GM12801 (cell line): ENCODE results near the gene COPRS.

Experiments used
- CTCF ChIP-seq: IDR thresholded peaks from one replicate; pipeline ENCODE4 v1.5.1; 2011; ENCODE audit warnings: control low read depth; ENCODE audit not compliant: insufficient read length; ENCODE audit errors: extremely low read depth

Gene COPRS

GRCh38 chr17:31843070-31843745, 15.8 kb downstream of the COPRS start:
- no peak for TF ChIP-seq CTCF

GRCh38 chr17:31842195-31843069, 16.6 kb downstream of the COPRS start:
- no peak for TF ChIP-seq CTCF

- no peak for TF ChIP-seq CTCF
Measured at GRCh38 chr17:31841850-31842194, 17.2 kb downstream of the COPRS start.

- no peak for TF ChIP-seq CTCF
Measured at GRCh38 chr17:31838636-31839225, 20.3 kb downstream of the COPRS start.

- TF ChIP-seq CTCF: no peak
Measured at GRCh38 chr17:31835984-31836383, 23.1 kb downstream of the COPRS start.

- no peak for TF ChIP-seq CTCF
Measured at GRCh38 chr17:31834448-31834847, 24.6 kb downstream of the COPRS start.

GRCh38 chr17:31832746-31833145, 26.3 kb downstream of the COPRS start:
- TF ChIP-seq CTCF: no peak
